Lower leg skin (tissue), 3 donors: ENCODE data around the gene BAIAP2L2.

Source experiments
- CTCF ChIP-seq, 3 donors: fragments of 450-650 bp; IDR thresholded peaks; one replicate each; pipeline ENCODE4 v1.5.1; 2016; ENCODE audit warnings: antibody characterized with exemption in 3 of 3, mild to moderate bottlenecking in 3 of 3, moderate library complexity in 2 of 3
- POLR2A ChIP-seq, 2 donors: fragments of 450-650 bp; IDR thresholded peaks; one replicate each; pipeline ENCODE4 v1.6.1; 2016 to 2017; ENCODE audit warnings: antibody characterized with exemption in 2 of 2, mild to moderate bottlenecking in 1 of 2, moderate library complexity in 1 of 2

GRCh38 chr22:38086942-38087341 lies 23.5 kb downstream of the BAIAP2L2 start:
- TF ChIP-seq CTCF (IDR thresholded peaks at IDR 0.05) = no peak
- TF ChIP-seq POLR2A (IDR thresholded peaks at IDR 0.05) = no peak
